GM18511 (cell line): Measurements from ENCODE around the gene CC2D2B.
"Not testable (repeated sequence)": the region's sequence is repeated elsewhere in the genome, so short reads cannot be mapped to it uniquely, and the experiment has no call there.

Source experiments
- ATAC-seq: cut with Tn5 transposase; IDR thresholded peaks from one replicate; pipeline ENCODE4 v1.9.1; 2021; ENCODE audit warnings: mild to moderate bottlenecking, moderate library complexity; ENCODE audit not compliant: unreplicated experiment

The CC2D2B gene

DNA sequence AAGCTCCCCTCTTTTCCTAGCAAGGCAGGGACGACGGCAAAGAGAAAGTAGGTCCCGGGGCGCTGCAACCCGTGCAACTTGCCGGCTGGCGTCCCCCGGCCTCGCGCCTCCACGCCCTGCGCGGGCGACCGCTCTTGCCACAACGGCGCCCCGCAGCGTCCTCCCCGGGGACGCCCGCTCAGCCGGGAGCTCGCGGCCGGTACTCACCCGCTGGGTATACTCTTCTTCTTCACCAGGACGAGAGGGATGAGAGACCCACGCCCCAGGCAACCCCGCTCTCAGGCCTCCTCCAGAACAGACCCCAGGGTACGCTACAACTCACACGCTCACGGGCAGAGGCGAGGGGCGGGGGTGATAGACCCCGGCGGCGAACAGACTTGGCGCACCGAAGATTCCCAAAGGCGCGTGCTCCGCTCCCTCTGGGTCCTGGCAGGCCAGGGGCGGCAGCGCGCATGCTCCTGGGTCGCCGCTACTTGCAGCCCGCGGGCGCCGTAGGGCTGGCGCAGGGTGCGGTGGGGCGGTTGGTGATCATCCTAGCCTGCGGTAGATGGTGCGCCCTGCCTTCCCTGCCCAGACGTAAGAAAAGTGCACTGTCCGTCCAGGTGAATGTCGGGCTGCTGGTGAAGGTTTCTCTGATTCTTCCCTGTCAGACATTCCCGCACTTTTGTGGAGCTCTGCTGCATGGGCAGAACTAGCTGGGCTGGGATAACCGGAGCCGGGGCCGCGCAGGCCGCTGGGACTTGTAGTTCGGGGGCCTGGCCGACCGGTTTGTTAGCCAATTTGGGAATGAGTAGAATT is at the start of gene CC2D2B:
Gene CC2D2B (plus strand): TSS at position 520 of the 798 bp plus-strand sequence. CDS start 3,349 bp downstream, outside the sequence.
- peak; percentile 90 for ATAC-seq

DNA sequence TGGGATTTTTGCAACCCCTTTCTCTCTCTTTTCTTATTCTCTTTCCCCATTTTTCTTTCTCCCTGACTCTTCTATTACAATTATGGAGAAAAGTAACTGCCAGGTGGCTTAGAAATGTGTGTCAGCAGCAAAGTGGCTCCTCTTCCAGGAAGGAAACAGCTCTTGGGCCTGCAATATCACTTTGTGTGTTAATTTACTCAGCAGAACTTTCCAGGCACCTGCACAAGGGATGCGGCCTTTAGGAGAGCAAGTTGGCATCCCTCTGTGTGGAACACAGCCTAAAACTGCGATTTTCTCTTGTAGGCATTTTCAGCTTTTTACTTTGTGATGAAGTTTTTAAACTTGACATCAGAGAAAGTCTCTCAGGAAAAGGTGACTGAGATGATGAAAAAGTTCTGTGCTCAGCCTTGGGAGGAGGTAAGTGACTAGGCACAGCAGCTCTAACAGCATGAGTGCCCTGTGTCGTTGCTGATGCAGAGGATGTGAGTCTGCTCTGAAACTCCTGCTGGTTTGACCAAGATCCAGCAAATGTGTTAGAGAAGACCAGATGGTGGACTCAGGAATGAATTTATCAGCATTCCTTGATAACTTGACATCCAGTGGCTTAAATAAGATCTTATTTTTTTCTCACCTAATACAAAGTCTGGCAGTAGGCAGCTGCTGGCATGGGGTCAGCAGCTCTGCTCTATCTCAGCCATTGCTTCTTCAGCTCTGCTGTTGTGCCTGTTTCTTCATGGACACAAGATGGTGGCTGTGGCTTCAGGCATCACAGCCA is 47.4 kb upstream of the CC2D2B start:
- ATAC-seq: no peak

DNA sequence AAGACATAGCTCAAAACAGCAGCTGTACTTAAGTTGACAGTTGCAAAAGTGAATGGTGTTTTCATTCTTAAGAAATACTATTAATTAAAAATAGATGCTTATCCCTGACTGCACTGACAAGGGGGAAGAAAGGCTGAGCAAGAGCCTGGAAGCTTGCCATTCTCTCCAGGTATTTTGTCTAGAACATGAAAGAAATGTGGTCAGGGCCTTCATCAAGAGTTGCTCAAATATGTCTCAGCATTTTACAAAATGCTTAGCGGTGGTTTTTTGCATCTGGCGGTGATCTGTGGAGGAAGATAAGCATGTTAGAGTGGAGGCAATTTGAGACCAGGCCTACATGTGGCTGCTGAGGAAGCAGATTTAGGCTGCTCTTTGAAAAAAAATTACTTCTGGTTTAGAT is 46.4 kb upstream of the CC2D2B start:
- ATAC-seq: no peak

GRCh38 chr10:95864906-95865813 is 42.6 kb upstream of the CC2D2B start:
- ATAC-seq: peak; percentile 90

DNA sequence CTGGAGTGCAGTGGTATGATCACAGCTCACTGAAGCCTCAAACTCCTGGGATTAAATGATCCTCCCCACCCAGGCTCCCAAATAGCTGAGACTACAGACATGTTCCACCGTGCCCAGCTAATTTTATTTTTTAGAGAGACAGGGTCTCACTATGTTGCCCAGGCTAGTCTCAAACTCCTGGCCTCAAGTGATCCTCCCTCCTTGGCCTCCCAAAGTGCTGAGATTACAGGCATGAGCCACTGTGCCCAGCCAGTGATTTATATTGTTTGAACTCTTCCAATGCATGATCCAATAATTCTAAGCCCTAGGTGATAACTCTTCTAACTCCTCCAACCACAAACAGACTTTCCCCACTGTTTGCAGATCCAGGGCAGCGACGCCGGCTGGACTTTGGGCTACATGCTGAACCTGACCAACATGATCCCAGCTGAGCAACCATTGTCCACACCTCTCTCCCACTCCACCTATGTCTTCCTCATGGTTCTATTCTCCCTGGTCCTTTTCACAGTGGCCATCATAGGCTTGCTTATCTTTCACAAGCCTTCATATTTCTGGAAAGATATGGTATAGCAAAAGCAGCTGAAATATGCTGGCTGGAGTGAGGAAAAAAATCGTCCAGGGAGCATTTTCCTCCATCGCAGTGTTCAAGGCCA is 41.8 kb upstream of the CC2D2B start:
- ATAC-seq: no peak

GRCh38 chr10:95866467-95866842 is 41.3 kb upstream of the CC2D2B start:
- ATAC-seq: no peak

DNA sequence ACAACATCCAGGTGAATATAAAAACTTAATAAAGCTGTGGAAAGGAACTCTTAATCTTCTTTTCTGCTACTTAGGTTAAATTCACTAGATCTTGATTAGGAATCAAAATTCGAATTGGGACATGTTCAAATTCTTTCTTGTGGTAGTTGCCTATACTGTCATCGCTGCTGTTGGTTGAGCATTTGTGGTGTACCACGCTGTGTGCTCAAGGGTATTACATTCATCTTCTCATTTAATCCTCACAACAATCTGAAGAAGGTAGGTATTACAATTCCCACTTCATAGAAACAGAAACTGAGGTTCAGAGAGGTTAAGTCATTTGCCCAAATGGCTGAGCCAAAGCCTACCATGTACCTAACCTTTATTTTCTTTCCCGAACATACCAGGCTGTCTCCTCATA is 39.9 kb upstream of the CC2D2B start:
- no peak for ATAC-seq

GRCh38 chr10:95872158-95872711 is 35.5 kb upstream of the CC2D2B start:
- ATAC-seq: no peak

DNA sequence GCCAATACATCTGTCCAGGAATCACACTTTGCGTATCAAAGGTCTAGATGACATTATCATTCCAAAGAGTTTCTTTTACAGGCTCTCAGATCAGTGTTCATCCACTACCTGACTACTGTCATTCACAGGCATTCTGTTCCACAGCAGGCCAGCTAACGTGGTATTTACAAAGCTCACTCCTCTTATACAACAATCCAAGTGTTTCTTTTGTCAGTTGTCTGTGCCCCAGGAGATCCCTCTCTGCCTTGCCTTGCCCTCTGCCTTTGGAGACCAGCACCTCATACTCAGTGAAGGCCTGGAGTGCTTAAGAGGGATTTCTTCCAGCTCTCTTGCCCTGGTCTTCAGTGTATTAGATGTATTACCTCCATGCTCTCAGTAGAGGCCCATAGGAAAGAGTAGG is 34.6 kb upstream of the CC2D2B start:
- no peak for ATAC-seq

- ATAC-seq: no peak
Observed at GRCh38 chr10:95873651-95874050, 34.1 kb upstream of the CC2D2B start.

DNA sequence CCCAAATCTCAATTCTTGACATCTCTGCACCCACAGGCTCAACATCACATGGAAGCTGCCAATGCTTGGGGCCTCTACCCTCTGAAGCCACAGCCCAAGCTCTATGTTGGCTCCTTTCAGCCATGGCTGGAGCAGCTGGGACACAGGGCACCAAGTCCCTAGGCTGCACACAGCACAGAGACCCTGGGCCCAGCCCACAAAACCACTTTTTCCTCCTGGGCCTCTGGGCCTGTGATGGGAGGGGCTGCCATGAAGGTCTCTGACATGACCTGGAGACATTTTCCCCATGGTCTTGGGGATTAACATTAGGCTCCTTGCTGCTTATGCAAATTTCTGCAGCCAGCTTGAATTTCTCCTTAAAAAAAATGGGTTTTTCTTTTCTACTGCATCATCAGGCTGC is 33.0 kb upstream of the CC2D2B start:
- ATAC-seq: not testable (repeated sequence)

- no peak for ATAC-seq
Observed at GRCh38 chr10:95876756-95877155, 31.0 kb upstream of the CC2D2B start.

GRCh38 chr10:95877881-95878280 is 29.9 kb upstream of the CC2D2B start:
- no peak for ATAC-seq

GRCh38 chr10:95880704-95881103 is 27.1 kb upstream of the CC2D2B start:
- ATAC-seq: peak; percentile 63

GRCh38 chr10:95881316-95881715 is 26.5 kb upstream of the CC2D2B start:
- no peak for ATAC-seq

DNA sequence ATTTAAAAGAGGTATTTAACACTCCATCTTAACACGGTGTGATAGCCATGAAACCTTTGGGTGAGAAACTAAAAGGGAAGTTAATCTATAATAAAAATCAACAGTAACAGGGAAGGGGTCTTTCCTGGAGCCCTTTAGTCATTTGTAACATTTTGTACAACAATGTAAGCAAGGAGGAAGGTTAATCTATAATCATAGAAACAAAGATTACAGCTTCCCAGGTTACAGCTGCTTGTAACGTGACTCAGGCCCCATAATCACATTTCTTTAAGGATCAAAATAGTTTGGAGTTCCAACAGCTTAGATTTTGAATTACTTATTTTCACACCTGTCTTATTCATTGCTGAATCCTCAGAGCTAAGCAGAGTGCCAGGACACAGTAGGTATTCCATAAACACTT is 17.9 kb upstream of the CC2D2B start:
- ATAC-seq: no peak

GRCh38 chr10:95896071-95896850 is 11.5 kb upstream of the CC2D2B start:
- no peak for ATAC-seq

DNA sequence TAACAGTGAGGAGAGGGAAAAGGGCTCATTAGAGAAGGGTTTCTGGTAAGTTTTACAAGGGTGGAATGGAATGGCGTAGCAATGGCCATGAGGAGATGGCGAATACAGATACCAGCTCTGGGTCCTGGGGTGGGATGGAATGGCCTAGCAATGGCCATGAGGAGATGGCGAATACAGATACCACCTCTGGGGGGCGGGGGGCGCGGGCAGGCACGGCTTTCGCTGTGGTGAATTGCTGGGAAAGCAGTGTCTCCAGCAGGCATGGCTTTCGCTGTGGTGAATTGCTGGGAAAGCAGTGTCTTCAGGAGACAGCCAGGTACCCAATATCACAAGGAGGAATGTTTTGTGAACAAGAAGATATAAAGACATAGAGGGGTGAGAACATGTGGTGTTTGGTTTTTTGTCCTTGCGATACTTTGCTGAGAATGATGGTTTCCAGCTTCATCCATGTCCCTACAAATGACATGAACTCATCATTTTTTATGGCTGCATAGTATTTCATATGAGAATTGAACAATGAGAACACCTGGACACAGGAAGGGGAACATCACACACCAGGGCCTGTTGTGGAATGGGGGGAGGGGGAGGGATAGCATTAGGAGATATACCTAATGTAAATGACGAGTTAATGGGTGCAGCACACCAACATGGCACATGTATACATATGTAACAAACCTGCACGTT is 1.7 kb upstream of the CC2D2B start:
- ATAC-seq: not testable (repeated sequence)
